ENCODE results near the gene HINT3.
"Not testable (repeated sequence)": the region's sequence is repeated elsewhere in the genome, so short reads cannot be mapped to it uniquely, and the experiment has no call there.

The HINT3 gene

DNA sequence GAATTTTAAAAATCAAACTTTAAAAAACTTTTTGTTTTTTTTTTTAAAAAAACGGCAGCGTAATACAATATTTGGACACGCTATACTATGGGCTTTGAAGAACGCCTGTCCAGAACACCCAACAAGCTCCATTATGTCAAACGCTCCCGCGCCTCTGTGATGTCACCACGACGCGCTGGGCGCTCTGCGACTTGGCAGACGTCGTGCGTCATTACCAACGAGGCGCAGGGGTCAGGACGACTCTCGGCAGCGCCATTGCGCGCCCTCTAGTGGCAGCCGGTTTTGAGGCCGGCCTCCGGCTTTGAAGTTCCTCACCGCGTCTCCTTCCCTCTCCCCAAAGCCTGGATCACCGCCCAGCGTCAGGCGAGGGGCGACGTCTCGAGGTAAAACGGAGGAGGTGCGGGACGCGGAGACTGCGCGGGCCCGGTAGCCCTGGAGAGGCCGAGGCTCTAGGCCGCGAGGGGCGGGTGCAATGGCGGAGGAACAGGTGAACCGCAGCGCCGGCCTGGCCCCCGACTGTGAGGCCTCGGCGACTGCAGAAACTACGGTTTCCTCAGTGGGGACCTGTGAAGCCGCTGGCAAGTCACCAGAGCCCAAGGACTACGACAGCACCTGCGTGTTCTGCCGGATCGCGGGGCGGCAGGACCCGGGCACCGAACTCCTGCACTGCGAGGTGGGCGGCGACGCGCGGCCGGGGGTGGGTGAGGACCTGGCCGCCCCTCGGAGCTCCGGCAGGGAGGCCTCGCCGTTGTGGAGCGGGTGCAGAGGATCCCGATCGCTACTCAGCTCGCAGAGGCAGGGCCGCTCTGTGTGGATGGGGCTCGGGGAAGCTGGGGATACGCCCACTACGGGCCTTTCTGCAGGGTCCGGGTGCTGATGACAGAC is at the start of gene HINT3:
Gene HINT3 (plus strand): TSS at position 265 of the 885 bp plus-strand sequence. CDS start 208 bp downstream, at position 473.
- H3K27ac ChIP-seq, result peak within 1 kb of the TSS; percentile 67
- no peak for TF ChIP-seq ZFX (IDR thresholded peaks at IDR 0.05; ENCODE audit: borderline replicate concordance)
- TF ChIP-seq, protein P1, sequence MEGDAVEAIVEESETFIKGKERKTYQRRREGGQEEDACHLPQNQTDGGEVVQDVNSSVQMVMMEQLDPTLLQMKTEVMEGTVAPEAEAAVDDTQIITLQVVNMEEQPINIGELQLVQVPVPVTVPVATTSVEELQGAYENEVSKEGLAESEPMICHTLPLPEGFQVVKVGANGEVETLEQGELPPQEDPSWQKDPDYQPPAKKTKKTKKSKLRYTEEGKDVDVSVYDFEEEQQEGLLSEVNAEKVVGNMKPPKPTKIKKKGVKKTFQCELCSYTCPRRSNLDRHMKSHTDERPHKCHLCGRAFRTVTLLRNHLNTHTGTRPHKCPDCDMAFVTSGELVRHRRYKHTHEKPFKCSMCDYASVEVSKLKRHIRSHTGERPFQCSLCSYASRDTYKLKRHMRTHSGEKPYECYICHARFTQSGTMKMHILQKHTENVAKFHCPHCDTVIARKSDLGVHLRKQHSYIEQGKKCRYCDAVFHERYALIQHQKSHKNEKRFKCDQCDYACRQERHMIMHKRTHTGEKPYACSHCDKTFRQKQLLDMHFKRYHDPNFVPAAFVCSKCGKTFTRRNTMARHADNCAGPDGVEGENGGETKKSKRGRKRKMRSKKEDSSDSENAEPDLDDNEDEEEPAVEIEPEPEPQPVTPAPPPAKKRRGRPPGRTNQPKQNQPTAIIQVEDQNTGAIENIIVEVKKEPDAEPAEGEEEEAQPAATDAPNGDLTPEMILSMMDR (IDR thresholded peaks at IDR 0.05), result peak; percentile 98

DNA sequence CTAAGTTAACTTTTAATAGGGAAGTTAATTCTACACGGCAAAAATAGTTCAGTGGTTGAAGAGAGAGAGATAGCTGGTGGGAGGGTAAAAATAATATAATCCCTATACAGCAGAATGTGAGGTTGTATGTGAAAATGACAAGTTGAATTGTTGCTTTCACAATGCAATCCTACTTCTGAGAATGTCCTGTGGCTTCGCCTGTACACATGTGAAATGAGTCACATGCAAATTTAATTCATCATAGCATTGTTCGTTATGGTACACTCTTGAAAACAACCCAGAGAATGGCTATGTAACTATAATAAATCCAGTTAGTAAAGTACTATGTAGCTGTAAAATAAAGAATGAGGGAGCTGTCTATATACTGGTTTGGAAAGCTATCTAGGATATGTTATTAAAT is 46.0 kb upstream of the HINT3 start:
- no peak for TF ChIP-seq ZFX (IDR thresholded peaks at IDR 0.05; ENCODE audit: borderline replicate concordance)
- TF ChIP-seq, protein P1 (IDR thresholded peaks at IDR 0.05), result no peak
- H3K27ac ChIP-seq, result no peak overlapping the region

DNA sequence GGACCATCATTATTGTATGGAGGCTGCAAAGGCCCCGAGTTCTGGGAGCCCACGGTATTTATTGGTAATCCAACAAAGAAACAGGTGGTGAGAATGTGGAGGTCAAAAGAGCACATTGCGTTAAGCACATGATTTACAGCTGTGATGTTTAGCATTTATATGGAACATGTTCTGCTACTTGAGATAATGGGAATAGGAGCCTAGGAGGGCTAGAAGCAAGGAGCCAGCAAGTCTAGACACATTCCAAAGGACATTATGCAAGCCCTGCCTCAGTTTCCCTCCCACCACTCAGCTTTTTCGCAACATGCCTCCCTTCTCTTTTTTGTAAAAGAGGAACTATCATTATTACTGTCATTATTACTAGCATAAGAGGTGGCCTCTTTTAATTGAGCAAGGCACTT is 45.5 kb upstream of the HINT3 start:
- not testable (repeated sequence) for H3K27ac ChIP-seq

DNA sequence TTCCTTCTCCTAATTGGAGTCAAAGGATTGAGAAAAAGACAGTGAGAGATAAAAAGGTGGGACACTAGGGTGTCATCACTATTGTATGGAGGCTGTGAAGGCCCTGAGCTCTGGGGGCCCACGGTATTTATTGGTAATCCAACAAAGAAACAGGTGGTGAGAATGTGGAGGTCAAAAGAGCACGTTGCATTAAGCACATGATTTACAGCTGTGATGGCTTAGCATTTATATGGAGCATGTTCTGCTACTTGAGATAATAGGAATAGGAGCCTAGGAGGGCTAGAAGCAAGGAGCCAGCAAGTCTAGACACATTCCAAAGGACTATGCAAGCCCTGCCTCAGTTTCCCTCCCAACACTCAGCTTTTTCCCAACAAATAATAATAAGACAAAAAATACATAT is 44.1 kb upstream of the HINT3 start:
- H3K27ac ChIP-seq, result not testable (repeated sequence)

DNA sequence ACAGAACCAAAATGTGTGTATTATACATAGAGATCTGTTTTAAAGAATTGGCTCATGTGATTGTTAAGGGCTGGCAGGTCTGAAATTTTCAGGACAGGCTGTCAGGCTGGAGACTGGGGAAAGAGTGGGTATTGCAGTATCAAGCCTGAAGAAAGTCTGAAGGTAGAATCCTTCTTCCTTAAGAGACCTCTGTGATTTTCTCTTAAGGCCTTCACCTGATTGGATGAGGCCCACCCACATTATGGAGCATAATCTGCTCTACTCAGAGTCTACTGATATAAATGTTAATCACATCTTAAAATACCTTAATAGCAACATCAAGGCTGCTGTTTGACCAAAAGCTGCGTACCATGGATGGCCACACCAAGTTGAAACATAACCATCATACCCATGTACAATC is 43.4 kb upstream of the HINT3 start:
- H3K27ac ChIP-seq, result no peak overlapping the region
- TF ChIP-seq ZFX (IDR thresholded peaks at IDR 0.05; ENCODE audit: borderline replicate concordance), result no peak
- TF ChIP-seq, protein P1 (IDR thresholded peaks at IDR 0.05), result no peak

DNA sequence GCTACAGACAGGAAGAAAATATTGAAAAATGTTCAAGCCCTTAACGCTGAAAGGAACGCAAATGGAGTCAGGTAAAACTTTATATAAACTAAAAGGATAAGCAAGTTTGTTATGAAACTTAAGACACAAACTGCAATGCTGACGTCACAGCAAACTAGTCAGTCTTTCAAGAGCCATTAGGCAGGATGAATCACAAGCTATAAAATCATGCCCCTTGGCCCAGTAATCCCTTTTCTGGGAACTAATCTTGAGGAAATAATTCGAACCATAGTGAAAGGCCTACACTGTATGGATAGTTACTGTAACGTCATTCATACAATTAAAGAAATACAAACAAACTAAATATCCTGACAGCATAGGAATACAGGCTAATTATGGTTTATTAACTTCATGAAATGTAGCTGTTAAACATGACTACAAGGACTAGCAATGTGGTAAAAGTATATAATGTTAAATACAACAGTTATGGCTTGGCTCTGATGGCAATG is 42.7 kb upstream of the HINT3 start:
- no peak overlapping the region for H3K27ac ChIP-seq
- no peak for TF ChIP-seq ZFX (IDR thresholded peaks at IDR 0.05; ENCODE audit: borderline replicate concordance)
- TF ChIP-seq, protein P1 (IDR thresholded peaks at IDR 0.05), result no peak

DNA sequence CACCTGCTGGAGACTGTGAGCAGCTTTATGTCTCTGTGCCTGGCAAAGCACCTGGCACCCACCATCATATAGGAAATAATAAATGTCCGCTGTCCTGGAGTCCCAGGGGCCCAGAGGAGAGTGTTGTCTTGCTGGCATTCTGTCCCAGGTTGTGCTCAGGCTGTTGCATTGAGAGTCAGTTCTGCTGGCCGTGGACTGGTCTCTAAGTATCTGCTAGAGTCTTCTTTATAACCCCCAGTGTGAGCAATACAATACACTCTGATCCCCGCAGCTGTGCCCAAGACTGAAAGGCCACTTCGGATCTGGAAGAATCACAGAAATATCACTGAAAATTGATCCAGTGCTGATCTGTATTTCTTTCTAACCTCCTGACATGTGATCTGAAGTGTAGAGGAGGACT is 38.3 kb upstream of the HINT3 start:
- TF ChIP-seq, protein P1 (IDR thresholded peaks at IDR 0.05), result no peak
- no peak for TF ChIP-seq ZFX (IDR thresholded peaks at IDR 0.05; ENCODE audit: borderline replicate concordance)
- no peak overlapping the region for H3K27ac ChIP-seq

DNA sequence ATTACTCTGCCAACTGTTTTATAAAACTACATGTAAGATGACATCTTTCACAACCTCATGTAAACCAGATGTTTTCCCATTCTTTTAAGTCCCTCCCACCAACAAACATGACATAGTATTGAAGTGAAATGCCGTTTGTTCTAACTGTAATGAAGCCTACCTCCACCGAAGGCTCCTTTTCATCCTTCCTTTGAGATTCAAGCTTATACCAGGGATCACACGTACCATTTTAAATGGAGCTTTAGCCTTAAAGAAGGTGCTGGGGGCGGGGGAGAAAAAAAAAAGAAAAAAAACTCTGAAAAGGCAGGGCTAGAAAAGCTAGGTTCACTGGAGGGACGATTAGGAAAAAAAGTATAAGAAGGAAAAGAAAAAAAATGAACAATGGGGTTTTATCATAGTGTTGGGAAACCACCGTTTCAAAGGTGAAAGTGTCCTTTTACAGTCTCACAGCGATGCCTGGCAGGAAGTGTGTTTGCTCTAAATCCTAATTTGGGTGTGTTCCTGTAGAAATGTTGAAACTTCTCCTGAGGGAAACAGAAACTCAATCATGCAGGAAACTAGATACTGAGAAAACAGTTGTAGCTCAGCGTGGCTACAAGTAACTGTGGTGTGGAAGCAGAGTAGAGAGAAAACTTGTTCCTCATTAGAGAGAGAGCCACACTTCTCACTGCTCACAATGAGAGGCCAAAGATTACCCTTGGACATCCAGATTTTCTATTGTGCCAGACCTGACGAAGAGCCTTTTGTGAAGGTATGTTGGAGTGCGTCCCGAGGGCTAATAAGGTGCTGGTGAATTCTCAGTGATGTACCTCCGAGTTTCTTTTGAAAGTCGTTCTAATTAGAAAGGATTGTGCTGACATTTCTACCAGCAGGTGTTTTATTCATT is 37.6 kb upstream of the HINT3 start:
- TF ChIP-seq, protein P1 (IDR thresholded peaks at IDR 0.05), result no peak
- TF ChIP-seq ZFX (IDR thresholded peaks at IDR 0.05; ENCODE audit: borderline replicate concordance), result no peak
- no peak overlapping the region; the same call in 1 of the 2 replicates for H3K27ac ChIP-seq
